SK-MEL-5 (cell line): ENCODE results near the gene PLXDC1. TPM values are rescaled to one million over a fixed set of nuclear protein-coding genes. Genes with fewer than 3 reads are reported as not detected.

Source experiments
- DNase-seq: peaks from one replicate; pipeline ENCODE4 v3.0.0-alpha.2; 2016; ENCODE audit warnings: low read depth, low spot score
- in situ Hi-C: cut with HindIII; loops from 2 replicates; pipeline ENCODE4 v1.10.0; 2016; ENCODE audit warnings: low sequenced_read_pairs, high pct_unique_total_duplicates, low pct_unique_long_range_greater_than_20kb
- total RNA-seq: library from RNA; depleted of rRNA; stranded (reverse); fragments of >200 nt; shearing (Covaris generic); gene quantifications from 2 replicates; pipeline ENCODE4 v1.2.3, GENCODE V29; 2014

PLXDC1 gene
- total RNA-seq, 1 experiment from 2014 or later: 0.48 TPM

DNA sequence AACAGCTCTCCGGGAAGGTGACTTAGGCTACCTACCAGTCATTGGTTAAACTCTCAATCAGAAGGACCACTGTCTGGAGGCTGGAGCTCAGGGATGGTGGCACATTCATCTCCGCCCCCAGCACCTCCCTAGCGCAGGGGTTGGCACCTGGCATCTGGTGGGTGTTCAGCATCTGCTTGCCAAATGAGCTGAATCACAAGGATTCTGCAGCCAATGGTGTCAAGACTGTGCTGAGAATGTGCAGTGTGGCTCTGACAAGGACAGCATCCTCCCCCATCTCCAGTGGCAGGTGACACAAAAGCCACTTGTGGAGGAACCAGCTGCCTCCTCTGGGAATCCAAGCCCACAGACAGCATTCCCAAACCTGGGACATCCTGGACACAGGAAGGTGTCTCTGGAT, 35.2 kb downstream of the PLXDC1 start:
- no peak for DNase-seq
- in situ Hi-C loops: no loop called here

- in situ Hi-C loops: no loop called here
- DNase-seq: no peak
These were observed 36.3 kb downstream of the PLXDC1 start for GRCh38 chr17:39115135-39115534.

DNA sequence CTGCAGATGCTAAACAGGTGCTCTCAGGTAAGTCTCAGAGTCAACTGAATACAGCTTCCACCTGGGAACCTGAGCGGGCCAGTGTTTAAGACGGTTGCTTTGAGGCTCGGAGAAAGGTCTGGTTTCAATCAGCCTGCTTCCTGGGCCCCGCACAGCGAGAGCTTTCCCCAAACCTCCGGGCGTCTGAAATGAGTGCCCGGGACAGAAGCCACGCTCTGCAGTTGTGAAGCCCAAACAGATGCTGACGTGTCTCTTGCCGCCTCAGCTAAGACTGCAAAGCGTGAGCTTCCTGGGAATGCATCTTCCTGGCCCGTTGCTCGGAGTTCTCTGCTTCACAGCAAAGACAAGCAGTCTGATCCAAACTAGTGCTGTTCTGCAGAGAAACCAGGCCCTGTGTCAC, 36.7 kb downstream of the PLXDC1 start:
- in situ Hi-C loops: no loop called here
- DNase-seq: no peak

GRCh38 chr17:39113871-39114270, 37.6 kb downstream of the PLXDC1 start:
- in situ Hi-C loops: no loop called here
- DNase-seq: no peak

DNA sequence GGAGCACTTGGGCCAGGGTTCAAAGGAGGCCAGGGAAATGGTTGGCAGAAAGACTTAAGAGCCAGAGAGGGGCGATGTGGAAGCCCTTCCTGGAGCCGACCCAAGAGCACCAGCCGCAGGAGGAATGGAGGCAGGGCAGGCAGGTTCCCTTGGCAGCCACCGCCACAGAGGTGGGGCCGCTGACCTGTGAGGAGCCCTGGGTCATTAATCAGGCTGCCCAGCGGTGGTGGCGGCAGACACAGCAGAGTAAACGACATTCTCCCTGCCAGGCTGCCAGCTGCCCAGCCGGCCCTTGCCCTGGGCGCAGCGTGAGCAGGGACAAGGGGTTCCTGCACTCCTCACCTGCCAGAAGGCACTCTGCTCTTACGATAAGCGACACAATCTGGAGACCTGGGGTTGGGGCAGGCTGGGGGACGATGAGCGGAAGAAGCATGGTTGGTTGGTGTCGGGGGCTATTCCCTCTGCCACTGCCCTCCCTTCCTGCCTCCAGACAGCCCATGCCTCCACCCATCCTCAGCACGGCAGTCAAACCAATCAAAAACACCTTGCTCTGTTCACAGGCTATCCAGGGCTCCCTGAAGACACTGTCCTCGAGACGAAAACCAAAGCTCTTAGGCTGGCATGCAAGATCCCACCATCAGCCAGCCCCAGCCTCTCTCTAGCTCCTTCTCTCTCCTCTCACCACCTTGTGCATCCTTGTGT, 40.9 kb downstream of the PLXDC1 start:
- no peak for DNase-seq
- in situ Hi-C loops: no loop called here

GRCh38 chr17:39108461-39109375, 42.7 kb downstream of the PLXDC1 start:
- in situ Hi-C loops: no loop called here
- no peak for DNase-seq

DNA sequence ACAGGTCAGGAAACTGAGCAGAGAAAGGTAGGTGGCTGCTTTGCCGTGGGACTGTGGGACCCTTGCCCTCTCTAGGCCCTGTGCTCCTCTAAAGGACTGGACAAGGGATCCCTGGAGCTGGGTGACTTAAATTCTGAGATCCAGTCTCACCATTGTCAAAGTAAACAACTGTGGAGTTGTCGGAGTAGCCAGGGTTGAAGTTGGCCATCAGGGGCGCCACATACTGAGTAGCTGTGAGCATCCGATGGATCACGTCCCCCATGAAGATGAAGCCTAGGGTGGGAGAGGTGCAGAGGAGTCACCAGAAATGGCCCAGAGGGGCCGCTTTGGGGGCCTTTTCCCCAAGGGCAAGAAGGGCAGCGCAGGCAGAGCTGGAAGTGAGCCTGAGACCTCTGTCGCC, 43.5 kb downstream of the PLXDC1 start:
- in situ Hi-C loops: no loop called here
- DNase-seq: peak; percentile 25

GRCh38 chr17:39107155-39107554, 44.3 kb downstream of the PLXDC1 start:
- DNase-seq: no peak
- in situ Hi-C loops: no loop called here

DNA sequence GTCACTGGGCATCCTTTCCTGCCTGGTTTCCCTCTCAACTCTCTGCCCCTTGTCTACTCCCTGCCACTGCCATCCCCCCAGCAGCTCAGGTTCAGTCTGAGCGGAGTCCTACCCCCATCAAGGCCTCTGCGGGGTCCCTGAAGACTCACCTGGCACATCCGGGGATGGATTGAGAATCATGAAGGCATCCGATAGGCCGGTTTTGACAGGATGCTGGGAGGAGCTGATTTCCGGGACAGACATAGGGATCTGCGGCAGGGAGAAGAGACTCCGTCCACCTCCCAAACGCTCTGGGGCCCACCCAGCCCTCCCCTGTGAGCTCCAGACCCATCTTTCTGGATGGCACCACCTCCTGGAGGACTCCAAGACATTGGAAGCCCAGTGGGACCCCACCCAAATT, 45.7 kb downstream of the PLXDC1 start:
- DNase-seq: no peak
- in situ Hi-C loops: no loop called here

DNA sequence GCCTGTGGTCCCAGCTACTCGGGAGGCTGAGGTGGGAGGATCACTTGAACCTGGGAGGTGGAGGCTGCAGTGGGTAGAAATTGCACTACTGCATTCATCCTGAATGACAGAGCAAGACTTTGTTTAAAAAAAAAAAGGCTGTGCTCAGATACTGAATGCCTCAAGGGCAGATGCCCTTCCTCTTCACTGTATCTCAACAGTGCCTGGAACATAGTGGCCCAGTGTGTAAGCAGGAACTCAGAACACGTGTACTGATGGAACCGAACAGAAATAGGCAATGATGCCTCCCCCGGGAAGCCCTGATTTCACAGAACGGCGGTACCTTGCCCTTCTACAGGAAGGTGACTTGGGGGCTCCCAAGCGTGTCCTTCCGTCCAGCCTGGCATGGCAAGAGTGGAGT, 46.8 kb downstream of the PLXDC1 start:
- in situ Hi-C loops: no loop called here
- DNase-seq: peak; percentile 63

- DNase-seq: no peak
- in situ Hi-C loops: no loop called here
These were observed 47.4 kb downstream of the PLXDC1 start for GRCh38 chr17:39104046-39104445.

DNA sequence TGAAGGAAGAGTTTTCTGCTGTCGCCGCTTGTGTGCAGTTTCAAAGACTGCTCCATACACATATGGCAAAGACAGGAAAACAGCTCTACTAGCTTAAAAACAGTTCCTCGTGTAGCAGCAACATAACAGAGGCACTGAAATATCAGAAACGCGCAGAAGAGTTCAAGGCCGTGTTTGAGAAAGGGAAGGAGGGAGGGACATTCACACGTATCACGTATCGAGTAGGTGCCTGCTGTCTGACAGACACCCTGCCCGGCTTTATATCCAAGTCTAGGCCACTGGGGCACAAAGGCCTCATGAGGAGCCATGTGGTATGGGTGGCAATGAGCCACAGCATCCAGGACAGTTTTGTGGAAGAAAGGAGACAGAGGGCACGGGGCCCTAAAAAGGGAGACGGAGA, 50.3 kb downstream of the PLXDC1 start:
- no peak for DNase-seq
- in situ Hi-C loops: no loop called here

DNA sequence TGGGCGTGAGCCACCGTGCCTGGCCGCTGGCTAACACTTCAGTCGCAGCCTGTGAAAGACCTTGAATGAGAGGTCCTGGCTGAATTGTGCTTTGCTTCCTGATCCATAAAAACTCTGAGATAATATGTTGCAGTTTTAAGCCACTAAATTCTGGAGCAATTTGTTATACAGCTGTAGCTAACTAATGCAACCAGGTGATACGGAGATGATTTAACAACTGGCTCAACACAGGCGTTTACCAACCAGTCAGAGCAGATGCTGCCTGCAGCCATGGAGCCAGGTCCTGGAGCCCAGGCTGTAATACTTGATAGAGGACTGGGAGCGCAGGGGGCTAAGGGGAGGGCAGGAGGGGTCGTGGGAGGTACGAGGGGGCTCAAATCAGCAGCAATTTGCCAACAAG, 50.9 kb downstream of the PLXDC1 start:
- no peak for DNase-seq
- in situ Hi-C loops: no loop called here

DNA sequence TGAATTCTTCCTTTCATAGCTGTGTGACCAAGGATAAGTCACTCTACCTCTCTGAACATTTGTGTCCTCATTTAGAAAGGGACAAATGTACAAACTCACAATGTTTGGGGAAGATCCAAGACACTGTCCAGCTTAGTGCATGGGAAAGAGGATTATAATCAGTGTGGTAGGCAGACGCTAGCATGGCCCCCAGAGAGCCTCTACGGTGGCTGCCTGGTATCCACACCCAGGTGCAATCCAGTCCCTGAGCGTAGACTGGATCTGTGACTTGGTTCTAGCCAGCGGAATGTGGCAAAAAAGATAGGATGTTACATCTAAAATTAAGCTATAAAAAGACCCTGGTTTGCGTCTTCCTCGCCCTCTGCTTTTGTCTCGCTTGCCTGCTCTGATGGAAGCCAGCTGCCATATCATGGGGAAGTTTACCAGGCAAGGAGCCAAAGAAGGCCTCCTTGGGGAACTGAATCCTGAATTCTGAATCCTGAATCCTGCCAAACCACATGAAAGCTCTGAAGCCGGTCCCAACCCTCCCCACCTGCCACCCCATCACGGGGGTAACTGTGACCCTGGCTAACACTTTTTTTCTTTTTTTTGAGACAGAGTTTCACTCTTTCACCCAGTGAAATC, 51.7 kb downstream of the PLXDC1 start:
- in situ Hi-C loops: no loop called here
- DNase-seq: no peak

GRCh38 chr17:39098588-39098987, 52.8 kb downstream of the PLXDC1 start:
- in situ Hi-C loops: no loop called here

DNA sequence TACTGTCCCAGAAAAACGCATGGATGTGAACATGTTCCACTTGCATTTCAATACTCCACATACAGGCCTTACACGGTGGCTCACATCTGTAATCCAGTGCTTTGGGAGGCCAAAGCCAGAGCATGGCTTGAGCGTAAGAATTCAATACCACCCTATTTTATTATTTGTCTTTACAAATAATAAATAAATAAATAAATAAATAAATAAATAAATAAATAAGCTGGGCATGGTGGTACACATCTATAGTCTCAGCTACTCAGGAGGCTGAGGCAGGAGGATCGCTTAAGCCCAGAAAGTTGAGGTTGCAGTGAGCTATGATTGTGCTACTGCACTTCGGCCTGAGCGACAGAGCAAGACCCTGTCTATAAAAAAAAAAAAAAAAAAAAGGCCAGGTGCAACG, 53.9 kb downstream of the PLXDC1 start:
- in situ Hi-C loops: no loop called here
- DNase-seq: no peak

More at GRCh38 chr17:39098588-39098987, 52.8 kb downstream of the PLXDC1 start:
- no peak for DNase-seq

GRCh38 chr17:39097150-39097519, 54.3 kb downstream of the PLXDC1 start:
- in situ Hi-C loops: no loop called here
- no peak for DNase-seq

DNA sequence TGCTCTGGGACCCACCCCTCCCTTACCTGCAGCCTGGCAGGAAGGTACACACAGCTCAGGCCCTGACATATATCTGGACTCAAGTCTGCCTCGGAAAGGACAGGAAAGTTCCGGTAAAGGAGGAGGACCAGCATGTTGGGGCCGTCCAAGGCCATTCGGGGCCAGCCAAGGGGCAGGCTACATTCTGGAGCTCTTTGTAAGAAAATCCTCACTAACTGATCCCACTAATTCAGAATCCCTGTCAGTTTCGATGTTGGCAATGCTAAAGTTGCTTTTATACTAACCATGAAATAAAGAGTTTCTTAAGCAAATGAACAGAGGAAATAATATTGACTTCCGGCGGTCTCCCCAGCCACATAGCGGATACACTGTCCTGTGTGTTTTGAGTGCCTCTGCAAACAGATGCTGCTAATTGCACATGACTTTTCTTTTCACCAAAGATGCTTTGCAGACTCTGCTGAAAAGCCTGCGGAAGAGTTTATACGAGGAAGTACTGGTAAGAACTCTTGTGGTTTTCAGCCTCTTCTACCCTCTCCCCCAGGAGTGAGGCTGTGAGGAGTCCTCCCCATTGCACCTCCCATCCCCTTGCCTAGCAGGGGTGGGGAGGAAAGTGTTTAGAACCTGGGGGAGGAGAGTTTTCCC, 54.8 kb downstream of the PLXDC1 start:
- no peak for DNase-seq
- in situ Hi-C loops: no loop called here
